DND-41 (cell line): ENCODE data around the gene RHOBTB3.

Experiments used
- EZH2 ChIP-seq: IDR thresholded peaks from 3 replicates; pipeline ENCODE4 v1.6.1; 2012; ENCODE audit warnings: borderline replicate concordance, low read depth, mild to moderate bottlenecking, moderate library complexity, low read length, inconsistent platforms; ENCODE audit not compliant: severe bottlenecking
- TF ChIP-seq, protein P1 (sequence below): IDR thresholded peaks from 2 replicates; pipeline ENCODE4 v1.5.1; 2012; ENCODE audit warnings: borderline replicate concordance, low read length, moderate library complexity, mild to moderate bottlenecking; ENCODE audit not compliant: poor library complexity, severe bottlenecking; ENCODE audit errors: extremely low read depth

GRCh38 chr5:95725071-95725820 is 5.9 kb upstream of the RHOBTB3 start:
- TF ChIP-seq, protein P1, sequence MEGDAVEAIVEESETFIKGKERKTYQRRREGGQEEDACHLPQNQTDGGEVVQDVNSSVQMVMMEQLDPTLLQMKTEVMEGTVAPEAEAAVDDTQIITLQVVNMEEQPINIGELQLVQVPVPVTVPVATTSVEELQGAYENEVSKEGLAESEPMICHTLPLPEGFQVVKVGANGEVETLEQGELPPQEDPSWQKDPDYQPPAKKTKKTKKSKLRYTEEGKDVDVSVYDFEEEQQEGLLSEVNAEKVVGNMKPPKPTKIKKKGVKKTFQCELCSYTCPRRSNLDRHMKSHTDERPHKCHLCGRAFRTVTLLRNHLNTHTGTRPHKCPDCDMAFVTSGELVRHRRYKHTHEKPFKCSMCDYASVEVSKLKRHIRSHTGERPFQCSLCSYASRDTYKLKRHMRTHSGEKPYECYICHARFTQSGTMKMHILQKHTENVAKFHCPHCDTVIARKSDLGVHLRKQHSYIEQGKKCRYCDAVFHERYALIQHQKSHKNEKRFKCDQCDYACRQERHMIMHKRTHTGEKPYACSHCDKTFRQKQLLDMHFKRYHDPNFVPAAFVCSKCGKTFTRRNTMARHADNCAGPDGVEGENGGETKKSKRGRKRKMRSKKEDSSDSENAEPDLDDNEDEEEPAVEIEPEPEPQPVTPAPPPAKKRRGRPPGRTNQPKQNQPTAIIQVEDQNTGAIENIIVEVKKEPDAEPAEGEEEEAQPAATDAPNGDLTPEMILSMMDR: no peak
- no peak for TF ChIP-seq EZH2
